HepG2 (cell line): ENCODE results near the gene XAF1. TPM values are rescaled to one million over a fixed set of nuclear protein-coding genes. Genes with fewer than 3 reads are reported as not detected.

Source experiments
- ESRRA ChIP-seq: sonication (generic); formaldehyde crosslinking; IDR thresholded peaks from 2 replicates; pipeline ENCODE4 v1.5.1; 2020; ENCODE audit warnings: mild to moderate bottlenecking, low read depth, missing genetic modification reagents
- HINFP ChIP-seq: sonication (generic); formaldehyde crosslinking; IDR thresholded peaks from 2 replicates; pipeline ENCODE4 v1.4.0; 2020; ENCODE audit warnings: low read depth, mild to moderate bottlenecking, missing genetic modification reagents
- HOMEZ ChIP-seq: IDR thresholded peaks from 2 replicates; pipeline ENCODE4 v1.6.1; 2016; ENCODE audit warnings: low read depth
- HOXA5 ChIP-seq: sonication (generic); formaldehyde crosslinking; IDR thresholded peaks from 2 replicates; pipeline ENCODE4 v1.4.0; 2020; ENCODE audit warnings: missing genetic modification reagents
- IRF9 ChIP-seq: sonication (generic); formaldehyde crosslinking; IDR thresholded peaks from 2 replicates; pipeline ENCODE4 v1.8.0; 2022; ENCODE audit warnings: missing genetic modification reagents, mild to moderate bottlenecking, borderline replicate concordance
- KDM1A ChIP-seq: IDR thresholded peaks from 2 replicates; pipeline ENCODE4 v1.6.1; 2016; ENCODE audit warnings: missing compliant biosample characterization
- KMT2B ChIP-seq: IDR thresholded peaks from 2 replicates; pipeline ENCODE4 v1.6.1; 2016; ENCODE audit warnings: missing genetic modification reagents, missing compliant biosample characterization
- MEIS1 ChIP-seq: sonication (generic); formaldehyde crosslinking; IDR thresholded peaks from 2 replicates; pipeline ENCODE4 v1.9.0; 2021; ENCODE audit warnings: mild to moderate bottlenecking, missing genetic modification reagents, moderate library complexity, borderline replicate concordance
- MIXL1 ChIP-seq: IDR thresholded peaks from 2 replicates; pipeline ENCODE4 v1.6.1; 2016
- MTA1 ChIP-seq: sonication (generic); formaldehyde crosslinking; IDR thresholded peaks from 2 replicates; pipeline ENCODE4 v1.4.0; 2020; ENCODE audit warnings: missing genetic modification reagents, mild to moderate bottlenecking, borderline replicate concordance
- SOX5 ChIP-seq: IDR thresholded peaks from 2 replicates; pipeline ENCODE4 v1.6.1; 2016; ENCODE audit warnings: borderline replicate concordance
- SRY ChIP-seq: sonication (generic); formaldehyde crosslinking; IDR thresholded peaks from 2 replicates; pipeline ENCODE4 v1.8.0; 2022; ENCODE audit warnings: mild to moderate bottlenecking, missing genetic modification reagents
- TBX2 ChIP-seq: sonication (generic); formaldehyde crosslinking; IDR thresholded peaks from 2 replicates; pipeline ENCODE4 v1.5.0; 2020; ENCODE audit warnings: missing genetic modification reagents, mild to moderate bottlenecking, borderline replicate concordance
- UBTF ChIP-seq: sonication (generic); formaldehyde crosslinking; IDR thresholded peaks from 2 replicates; pipeline ENCODE4 v1.4.0; 2020; ENCODE audit warnings: mild to moderate bottlenecking, missing genetic modification reagents
- ZFP91 ChIP-seq: sonication (generic); formaldehyde crosslinking; IDR thresholded peaks from 2 replicates; pipeline ENCODE4 v1.9.0; 2022; ENCODE audit warnings: missing genetic modification reagents, mild to moderate bottlenecking, borderline replicate concordance
- ZNF350 ChIP-seq: sonication (generic); formaldehyde crosslinking; IDR thresholded peaks from 2 replicates; pipeline ENCODE4 v1.4.0; 2020; ENCODE audit warnings: mild to moderate bottlenecking, low read depth, missing genetic modification reagents, borderline replicate concordance
- ZNF563 ChIP-seq: sonication (generic); formaldehyde crosslinking; IDR thresholded peaks from 2 replicates; pipeline ENCODE4 v1.8.0; 2022; ENCODE audit warnings: mild to moderate bottlenecking, moderate library complexity, missing genetic modification reagents
- ZNF598 ChIP-seq: sonication (generic); formaldehyde crosslinking; IDR thresholded peaks from 2 replicates; pipeline ENCODE4 v1.5.1; 2020; ENCODE audit warnings: mild to moderate bottlenecking, missing genetic modification reagents, borderline replicate concordance
- ZNF614 ChIP-seq: IDR thresholded peaks from 2 replicates; pipeline ENCODE4 v1.6.1; 2018; ENCODE audit warnings: missing biosample characterization, missing genetic modification reagents, inconsistent platforms, borderline replicate concordance
- ZNF644 ChIP-seq: IDR thresholded peaks from 2 replicates; pipeline ENCODE4 v1.6.1; 2016; ENCODE audit warnings: low read depth
- ZNF703 ChIP-seq: sonication (generic); formaldehyde crosslinking; IDR thresholded peaks from 2 replicates; pipeline ENCODE4 v1.5.1; 2020; ENCODE audit warnings: missing genetic modification reagents, mild to moderate bottlenecking, moderate library complexity, borderline replicate concordance
- polyA plus RNA-seq, 8 experiments: library from polyadenylated mRNA; depleted of rRNA in 3 of 8; stranded (reverse) in 7 of 8; unstranded in 1 of 8; fragments of >200 nt; fragmentation: Illumina TruSeq in 4 of 8; extraction: Trizol in 4 of 8; gene quantifications; 2 replicates each; pipeline versions ENCODE4 v1.2.1 to v1.2.3, GENCODE V29; 2011 to 2016; ENCODE audit warnings: low read depth in 4 of 8, missing spikeins in 1 of 8, mixed read lengths in 1 of 8; ENCODE audit not compliant: insufficient read depth in 1 of 8
- total RNA-seq, 5 experiments: library from RNA; depleted of rRNA; stranded (reverse); fragments of >200 nt; fragmentation: Illumina TruSeq; extraction: Trizol; gene quantifications; 2 replicates each; pipeline ENCODE4 v1.2.3, GENCODE V29; 2016; ENCODE audit warnings: low read depth in 1 of 5

The XAF1 gene
- total and polyA plus RNA-seq, 2 of the 13 experiments (the other 11 are each of a cell fraction or from before 2014, with no cell fraction given): 1.2 to 2.4 TPM

GRCh38 chr17:6796017-6796886, 40.4 kb downstream of the XAF1 start (continued):
- TF ChIP-seq IRF9: no peak
- TF ChIP-seq HOXA5 (CRISPR knock-in tag): no peak
- no peak for TF ChIP-seq ZFP91 (CRISPR knock-in tag)
- 0 out of 2 replicates have a peak, but pooled peaks have one; percentile 32 for TF ChIP-seq ZNF350 (CRISPR knock-in tag)
- peak; percentile 70 for TF ChIP-seq SOX5 (CRISPR knock-in tag)
- peak; percentile 21; the same call in 1 of the 2 replicates for TF ChIP-seq HOMEZ (CRISPR knock-in tag)
- no peak for TF ChIP-seq ZNF703 (CRISPR knock-in tag)
- no peak for TF ChIP-seq ZNF563 (CRISPR knock-in tag)
- no peak for TF ChIP-seq ESRRA (CRISPR knock-in tag)
- TF ChIP-seq TBX2 (CRISPR knock-in tag): peak; percentile 89
- 0 out of 2 replicates have a peak, but pooled peaks have one; percentile 31 for TF ChIP-seq ZNF614 (CRISPR knock-in tag)
- TF ChIP-seq KDM1A: no peak
- TF ChIP-seq KMT2B: peak; percentile 20; the same call in 1 of the 2 replicates
- no peak for TF ChIP-seq MEIS1 (CRISPR knock-in tag)
- peak; percentile 50 for TF ChIP-seq ZNF644 (CRISPR knock-in tag)
- TF ChIP-seq HINFP: no peak; the same call in 1 of the 2 replicates
- TF ChIP-seq ZNF598 (CRISPR knock-in tag): no peak
- TF ChIP-seq MIXL1 (CRISPR knock-in tag): peak; percentile 82
- TF ChIP-seq SRY: no peak
- TF ChIP-seq MTA1 (CRISPR knock-in tag): peak; percentile 49; the same call in 1 of the 2 replicates
- TF ChIP-seq UBTF (CRISPR knock-in tag): 0 out of 2 replicates have a peak, but pooled peaks have one; percentile 23
